RWPE2 (cell line): ENCODE results near the gene TCN2.

Experiments used
- ATAC-seq: fragments of 200-7000 bp; cut with Tn5 transposase; 3 replicates; pipeline ENCODE4 v1.9.1; 2021; ENCODE audit warnings: low read depth
- DNase-seq: peaks from one replicate; pipeline ENCODE4 v3.0.0-alpha.2; 2020; ENCODE audit warnings: low spot score
- H3K27ac ChIP-seq: fragments of 450-650 bp; 2 replicates; pipeline ENCODE4 v1.5.1; 2017; ENCODE audit warnings: mild to moderate bottlenecking; ENCODE audit not compliant: poor library complexity, severe bottlenecking
- H3K27me3 ChIP-seq: fragments of 250-450 bp; sonication (Bioruptor Pico); 2 replicates; pipeline ENCODE4 v1.5.1; 2021; ENCODE audit warnings: mild to moderate bottlenecking, moderate library complexity; ENCODE audit not compliant: insufficient read depth, poor library complexity, severe bottlenecking
- H3K36me3 ChIP-seq: fragments of 250-450 bp; sonication (Bioruptor Pico); 2 replicates; pipeline ENCODE4 v1.5.1; 2020; ENCODE audit warnings: low read depth, mild to moderate bottlenecking, moderate library complexity
- H3K4me1 ChIP-seq: fragments of 250-450 bp; sonication (Bioruptor Pico); 2 replicates; pipeline ENCODE4 v1.5.1; 2021; ENCODE audit warnings: mild to moderate bottlenecking, moderate library complexity; ENCODE audit not compliant: insufficient read depth, poor library complexity, severe bottlenecking
- H3K4me3 ChIP-seq: fragments of 250-450 bp; sonication (Bioruptor Pico); 2 replicates; pipeline ENCODE4 v1.5.1; 2021; ENCODE audit warnings: mild to moderate bottlenecking, moderate library complexity; ENCODE audit not compliant: severe bottlenecking
- H3K9me3 ChIP-seq: fragments of 250-450 bp; sonication (Bioruptor Pico); 2 replicates; pipeline ENCODE4 v1.5.1; 2021; ENCODE audit warnings: mild to moderate bottlenecking, moderate library complexity; ENCODE audit not compliant: severe bottlenecking
- CTCF ChIP-seq: fragments of 450-650 bp; IDR thresholded peaks from one replicate; pipeline ENCODE4 v1.5.1; 2017; ENCODE audit warnings: mild to moderate bottlenecking, moderate library complexity; ENCODE audit not compliant: poor library complexity, severe bottlenecking

TCN2 gene

GRCh38 chr22:30573594-30574094, 33.3 kb upstream of the TCN2 start:
- H3K27me3 ChIP-seq, result no peaks in the 10 kb centered on the region
- DNase-seq (no peak), ATAC-seq (peak; percentile 37)
- no peaks in the 10 kb centered on the region for H3K4me1 ChIP-seq
- H3K4me3 ChIP-seq, result no peak overlapping the region
- TF ChIP-seq CTCF, result no peak
- H3K36me3 ChIP-seq, result peaks cover 25% of the 10 kb centered on the region
- no peaks in the 10 kb centered on the region for H3K9me3 ChIP-seq
- no peak overlapping the region for H3K27ac ChIP-seq

GRCh38 chr22:30574095-30574981, 32.6 kb upstream of the TCN2 start, which contains the start of gene GAL3ST1:
GAL3ST1 (minus strand) TSS chr22:30574665; CDS start chr22:30557392, 17,273 bp downstream.
- Histone ChIP-seq H3K9me3 (no peaks in the 10 kb centered on the region), H3K27me3 (no peaks in the 10 kb centered on the region), H3K27ac (no peak within 1 kb of the TSS), H3K4me3 (no peak within 1 kb of the TSS), H3K4me1 (no peaks in the 10 kb centered on the region), H3K36me3 (peaks cover 32% of the 10 kb centered on the region)
- ATAC-seq (no peak), DNase-seq (no peak)
- TF ChIP-seq CTCF, result no peak

- no peak overlapping the region for H3K4me3 ChIP-seq
- ATAC-seq (peak; percentile 19; the same call in 1 of the 3 replicates), DNase-seq (no peak)
These were observed 31.8 kb upstream of the TCN2 start for GRCh38 chr22:30574997-30575671.

GRCh38 chr22:30575859-30576258, 31.1 kb upstream of the TCN2 start:
- Histone ChIP-seq H3K27ac (no peak overlapping the region), H3K4me3 (no peak overlapping the region), H3K9me3 (no peaks in the 10 kb centered on the region), H3K36me3 (peaks cover 47% of the 10 kb centered on the region), H3K27me3 (no peaks in the 10 kb centered on the region), H3K4me1 (no peaks in the 10 kb centered on the region)
- DNase-seq (no peak), ATAC-seq (no peak)
- TF ChIP-seq CTCF, result no peak

More at GRCh38 chr22:30574997-30575671, 31.8 kb upstream of the TCN2 start:
- H3K27ac ChIP-seq, result no peak overlapping the region
- TF ChIP-seq CTCF, result no peak
- peaks cover 40% of the 10 kb centered on the region for H3K36me3 ChIP-seq
- H3K4me1 ChIP-seq, result no peaks in the 10 kb centered on the region
- no peaks in the 10 kb centered on the region for H3K9me3 ChIP-seq
- H3K27me3 ChIP-seq, result no peaks in the 10 kb centered on the region
